OCI-LY3 (cell line): ENCODE data around the gene CYP2A13.
"Not testable (repeated sequence)": the region's sequence is repeated elsewhere in the genome, so short reads cannot be mapped to it uniquely, and the experiment has no call there.

ENCODE experiments used
- H2AFZ ChIP-seq: fragments of 200-600, 300-600 bp; shearing (Covaris generic); 2 replicates; pipeline ENCODE4 v1.6.0; 2014; ENCODE audit warnings: antibody characterized with exemption, low read depth, low read length
- H3K27ac ChIP-seq: fragments of 200-600, 300-600 bp; sonication (generic); 2 replicates; pipeline ENCODE4 v1.5.1; 2014; ENCODE audit warnings: mild to moderate bottlenecking, low read length, moderate library complexity, mixed read lengths
- H3K27me3 ChIP-seq: fragments of 200-600, 300-600 bp; sonication (generic); 2 replicates; pipeline ENCODE4 v1.6.1; 2014; ENCODE audit warnings: low read depth, low read length, mixed read lengths
- H3K36me3 ChIP-seq: fragments of 200-600, 300-600 bp; sonication (generic); replicated peaks from 2 replicates; pipeline ENCODE3; 2014; ENCODE audit warnings: low read depth, low read length, mixed read lengths
- H3K4me1 ChIP-seq: fragments of 300-600, 200-600 bp; sonication (generic); 2 replicates; pipeline ENCODE4 v1.6.1; 2014; ENCODE audit warnings: low read length, mixed read lengths
- H3K4me2 ChIP-seq: fragments of 200-600, 300-600 bp; sonication (generic); 2 replicates; pipeline ENCODE4 v1.6.1; 2014; ENCODE audit warnings: low read length, mixed read lengths
- H3K4me3 ChIP-seq: fragments of 300-600, 200-600 bp; sonication (generic); 2 replicates; pipeline ENCODE4 v1.5.1; 2014; ENCODE audit warnings: antibody characterized with exemption, mild to moderate bottlenecking, low read length, moderate library complexity
- H3K79me2 ChIP-seq: fragments of 300-600, 200-600 bp; shearing (Covaris generic); 2 replicates; pipeline ENCODE4 v1.6.1; 2014; ENCODE audit warnings: mild to moderate bottlenecking, low read length, mixed read lengths
- H3K9ac ChIP-seq: fragments of 300-600, 200-600 bp; shearing (Covaris generic); 2 replicates; pipeline ENCODE4 v1.6.0; 2014; ENCODE audit warnings: mild to moderate bottlenecking, low read length, moderate library complexity
- H3K9me3 ChIP-seq: fragments of 200-600, 300-600 bp; shearing (Covaris generic); 2 replicates; pipeline ENCODE4 v1.6.1; 2014; ENCODE audit warnings: low read length, mixed read lengths; ENCODE audit not compliant: insufficient read depth
- H4K20me1 ChIP-seq: fragments of 200-600, 300-600 bp; sonication (generic); 2 replicates; pipeline ENCODE4 v1.6.1; 2016; ENCODE audit warnings: low read length, mixed read lengths; ENCODE audit not compliant: insufficient read depth
- CTCF ChIP-seq: fragments of 200-600, 300-600 bp; sonication (generic); IDR thresholded peaks from 2 replicates; pipeline ENCODE4 v1.5.1; 2014; ENCODE audit warnings: antibody characterized with exemption, low read length, low read depth
- EZH2phosphoT487 ChIP-seq: fragments of 200-600 bp; shearing (Covaris generic); IDR thresholded peaks from 2 replicates; pipeline ENCODE4 v1.6.1; 2018; ENCODE audit warnings: antibody characterized with exemption, mixed run types, low read depth

CYP2A13 gene

GRCh38 chr19:41112728-41113290 lies 24.6 kb downstream of the CYP2A13 start:
- no peaks in the 10 kb centered on the region for H3K36me3 ChIP-seq
- no peak overlapping the region for H3K9ac ChIP-seq
- no peaks in the 10 kb centered on the region for H3K4me1 ChIP-seq
- no peak overlapping the region for H3K27ac ChIP-seq
- no peak overlapping the region for H2AFZ ChIP-seq
- TF ChIP-seq CTCF: no peak
- TF ChIP-seq EZH2phosphoT487: no peak
- H3K4me3 ChIP-seq: no peak overlapping the region
- H3K9me3 ChIP-seq: no peaks in the 10 kb centered on the region
- no peaks in the 10 kb centered on the region for H4K20me1 ChIP-seq
- no peaks in the 10 kb centered on the region for H3K79me2 ChIP-seq
- no peak overlapping the region for H3K4me2 ChIP-seq
- peaks cover 14% of the 10 kb centered on the region for H3K27me3 ChIP-seq

GRCh38 chr19:41114132-41114531 lies 25.9 kb downstream of the CYP2A13 start, which contains the start of gene CYP2F1:
TSS of gene CYP2F1 (plus strand) at chr19:41114432. CDS start at chr19:41116189, 1,757 bp downstream.
- Histone ChIP-seq H3K27me3 (peaks cover 14% of the 10 kb centered on the region), H3K4me2 (no peak within 1 kb of the TSS)

GRCh38 chr19:41116261-41116660 lies 28.0 kb downstream of the CYP2A13 start:
- no peaks in the 10 kb centered on the region for H3K36me3 ChIP-seq
- no peaks in the 10 kb centered on the region for H3K9me3 ChIP-seq
- H3K27ac ChIP-seq: no peak overlapping the region
- H3K4me1 ChIP-seq: no peaks in the 10 kb centered on the region
- no peak for TF ChIP-seq EZH2phosphoT487
- TF ChIP-seq CTCF: no peak
- H4K20me1 ChIP-seq: no peaks in the 10 kb centered on the region
- H3K27me3 ChIP-seq: peaks cover 10% of the 10 kb centered on the region
- H3K9ac ChIP-seq: no peak overlapping the region
- no peaks in the 10 kb centered on the region for H3K79me2 ChIP-seq
- no peak overlapping the region for H2AFZ ChIP-seq
- H3K4me3 ChIP-seq: no peak overlapping the region
- no peak overlapping the region for H3K4me2 ChIP-seq

More at GRCh38 chr19:41114132-41114531, 25.9 kb downstream of the CYP2A13 start, which contains the start of gene CYP2F1:
- Histone ChIP-seq H3K36me3 (no peaks in the 10 kb centered on the region), H3K4me1 (no peaks in the 10 kb centered on the region), H3K9me3 (no peaks in the 10 kb centered on the region), H3K9ac (no peak within 1 kb of the TSS), H3K27ac (no peak within 1 kb of the TSS), H4K20me1 (no peaks in the 10 kb centered on the region), H2AFZ (no peak within 1 kb of the TSS), H3K4me3 (no peak within 1 kb of the TSS), H3K79me2 (no peaks in the 10 kb centered on the region)
- TF ChIP-seq EZH2phosphoT487: no peak
- no peak for TF ChIP-seq CTCF

GRCh38 chr19:41120929-41121911 lies 33.0 kb downstream of the CYP2A13 start:
- not testable (repeated sequence) for H4K20me1 ChIP-seq, H3K4me1 ChIP-seq, H3K9me3 ChIP-seq, H3K4me3 ChIP-seq, H3K4me2 ChIP-seq, H3K36me3 ChIP-seq, H3K27ac ChIP-seq, H3K27me3 ChIP-seq, H2AFZ ChIP-seq, H3K79me2 ChIP-seq, H3K9ac ChIP-seq

GRCh38 chr19:41122846-41123245 lies 34.6 kb downstream of the CYP2A13 start:
- not testable (repeated sequence) for H3K4me2 ChIP-seq, H3K4me3 ChIP-seq, H4K20me1 ChIP-seq, H3K4me1 ChIP-seq, H3K27me3 ChIP-seq, H3K36me3 ChIP-seq, H3K9me3 ChIP-seq, H3K79me2 ChIP-seq, H3K27ac ChIP-seq, H3K9ac ChIP-seq, H2AFZ ChIP-seq
